K562 (cell line): ENCODE measurements around the gene S100A3. TPM values are rescaled to one million over a fixed set of nuclear protein-coding genes. Genes with fewer than 3 reads are reported as not detected.

Source experiments
- FOS ChIP-seq: IDR thresholded peaks from 3 replicates; pipeline ENCODE4 v1.6.1; 2011; ENCODE audit not compliant: insufficient read length; ENCODE audit errors: extremely low read depth
- KAT7 ChIP-seq: sonication (generic); formaldehyde crosslinking; IDR thresholded peaks from 2 replicates; pipeline ENCODE4 v1.8.0; 2022; ENCODE audit warnings: missing genetic modification reagents, mild to moderate bottlenecking, borderline replicate concordance
- KAT8 ChIP-seq: fragments of 450-650 bp; IDR thresholded peaks from 2 replicates; pipeline ENCODE4 v1.6.1; 2016; ENCODE audit warnings: low read depth, mild to moderate bottlenecking
- LCOR ChIP-seq: sonication (generic); formaldehyde crosslinking; IDR thresholded peaks from 2 replicates; pipeline ENCODE4 v1.8.0; 2022; ENCODE audit warnings: mild to moderate bottlenecking, missing genetic modification reagents
- NCOA1 ChIP-seq: fragments of 450-650 bp; IDR thresholded peaks from 2 replicates; pipeline ENCODE4 v1.6.1; 2016; ENCODE audit warnings: low read depth
- NR2C2 ChIP-seq, 2 experiments: fragments of 200-800 bp in 1 of 2; sonication (Bioruptor generic) in 1 of 2; sonication (generic) in 1 of 2; formaldehyde crosslinking in 1 of 2; IDR thresholded peaks; 2 replicates each; pipeline versions ENCODE4 v1.6.1 to v1.8.0; 2016 to 2022; ENCODE audit warnings: mild to moderate bottlenecking in 1 of 2, missing compliant biosample characterization in 1 of 2, missing genetic modification characterization in 1 of 2, missing genetic modification reagents in 1 of 2
- PATZ1 ChIP-seq: fragments of 250-450 bp; sonication (Bioruptor Pico); IDR thresholded peaks from 2 replicates; pipeline ENCODE4 v1.5.0; 2020; ENCODE audit warnings: mild to moderate bottlenecking, borderline replicate concordance
- RFX1 ChIP-seq: fragments of 450-650 bp; IDR thresholded peaks from 2 replicates; pipeline ENCODE4 v1.6.1; 2016; ENCODE audit warnings: mild to moderate bottlenecking, moderate library complexity
- TAL1 ChIP-seq: fragments of 450-650 bp; IDR thresholded peaks from 2 replicates; pipeline ENCODE4 v1.6.1; 2016; ENCODE audit warnings: mild to moderate bottlenecking
- TFAM ChIP-seq: fragments of 250-450 bp; sonication (Bioruptor Pico); conservative IDR thresholded peaks from 2 replicates; pipeline ENCODE4 v1.5.0; 2021; ENCODE audit warnings: mild to moderate bottlenecking, moderate library complexity
- TFAP4 ChIP-seq: sonication (generic); formaldehyde crosslinking; IDR thresholded peaks from 2 replicates; pipeline ENCODE4 v1.8.0; 2022; ENCODE audit warnings: missing genetic modification reagents, mild to moderate bottlenecking, moderate library complexity, borderline replicate concordance
- XRCC5 ChIP-seq: fragments of 200-400 bp; formaldehyde crosslinking; IDR thresholded peaks from 2 replicates; pipeline ENCODE4 v1.6.1; 2017; ENCODE audit warnings: low read depth, mild to moderate bottlenecking, low read length
- ZNF324 ChIP-seq: fragments of 250-450 bp; sonication (Bioruptor Pico); IDR thresholded peaks from 2 replicates; pipeline ENCODE4 v1.4.0; 2020; ENCODE audit warnings: mild to moderate bottlenecking
- ZNF707 ChIP-seq: fragments of 250-450 bp; sonication (Bioruptor Pico); conservative IDR thresholded peaks from 2 replicates; pipeline ENCODE4 v1.8.0; 2022; ENCODE audit warnings: inconsistent platforms, mild to moderate bottlenecking, moderate library complexity
- polyA plus RNA-seq, 8 experiments: library from polyadenylated mRNA; depleted of rRNA in 4 of 8; stranded (reverse) in 5 of 8; unstranded in 3 of 8; fragments of >200 nt; fragmentation: Nextera tagmentation in 2 of 8; fragmentation: Illumina TruSeq in 1 of 8; extraction: Ambion mirVana in 2 of 8; extraction: Trizol in 1 of 8; gene quantifications; 2 replicates each; pipeline versions ENCODE4 v1.2.1 to v1.2.3, GENCODE V29; 2011 to 2014; ENCODE audit warnings: inconsistent platforms in 1 of 8, missing spikeins in 1 of 8
- total RNA-seq, 7 experiments: library from RNA; depleted of rRNA in 6 of 7; stranded (reverse); fragments of >200 nt in 6 of 7; fragmentation: Illumina TruSeq in 2 of 7; extraction: Trizol in 2 of 7; gene quantifications; 2 replicates each; pipeline versions ENCODE4 v1.2.1 to v1.2.3, GENCODE V29; 2011 to 2021; ENCODE audit warnings: low replicate concordance in 1 of 7
- TF ChIP-seq, protein P1 (sequence below): fragments of 250-450 bp; sonication (Bioruptor Pico); IDR thresholded peaks from 2 replicates; pipeline ENCODE4 v1.9.0; 2021; ENCODE audit warnings: mild to moderate bottlenecking
- TF ChIP-seq, protein P2 (sequence below): sonication (generic); formaldehyde crosslinking; IDR thresholded peaks from 2 replicates; pipeline ENCODE4 v1.8.0; 2022; ENCODE audit warnings: missing genetic modification reagents, mild to moderate bottlenecking, borderline replicate concordance

Gene S100A3
- total and polyA plus RNA-seq, 9 of the 15 experiments (the other 6 are each of a cell fraction or from before 2014, with no cell fraction given): 0.08 to 1.7 (median 0.18) TPM; not detected in 4

DNA sequence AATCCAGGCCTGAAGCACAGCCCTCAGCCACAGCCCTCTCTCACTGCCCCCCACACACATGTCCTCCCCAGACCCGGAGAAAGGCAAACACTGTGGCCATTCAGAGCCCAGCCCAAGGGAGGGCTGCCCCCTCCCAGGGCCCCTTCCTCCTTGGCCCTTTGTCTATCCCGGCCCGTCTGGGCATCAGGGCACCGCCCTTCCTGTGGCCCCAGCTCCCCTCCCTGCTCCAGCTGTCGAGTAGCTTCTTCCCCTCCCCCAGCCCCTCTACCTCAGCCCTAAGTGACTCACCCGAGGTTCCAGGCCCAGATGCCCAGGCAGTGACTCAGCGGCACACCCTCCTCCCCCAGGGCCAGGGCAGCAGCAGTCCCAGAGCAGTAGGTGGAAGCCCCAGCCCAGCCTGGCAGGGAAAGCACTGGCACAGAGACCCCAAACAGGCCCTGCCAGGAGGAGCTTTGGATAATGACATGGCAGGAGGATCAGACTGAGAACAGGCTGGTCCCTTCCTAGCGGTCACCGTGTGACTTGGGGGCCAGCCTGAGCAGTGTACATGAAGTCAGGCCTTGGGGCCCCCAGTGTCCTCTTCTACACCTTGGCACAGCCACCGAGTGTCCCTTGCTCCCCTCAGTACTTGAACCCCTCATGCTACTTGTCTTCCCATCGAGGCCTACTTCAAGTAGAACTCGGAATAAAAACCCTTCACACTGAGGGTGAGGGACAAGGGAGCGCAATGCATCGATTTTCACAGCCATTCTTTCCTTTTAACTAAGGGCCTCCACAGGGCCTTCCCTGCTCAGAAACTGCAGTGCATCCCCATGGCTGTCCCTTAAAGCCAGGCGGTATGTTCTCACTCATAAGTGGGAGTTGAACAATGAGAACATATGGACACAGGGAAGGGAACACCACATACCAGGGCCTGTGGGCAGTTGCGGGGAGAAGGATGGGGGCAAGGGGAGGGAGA is 17.6 kb upstream of the S100A3 start (continued):
- TF ChIP-seq XRCC5 (peak; percentile 43; the same call in 1 of the 2 replicates), TFAP4 (CRISPR knock-in tag) (peak; percentile 99), ZNF707 (CRISPR knock-in tag) (no peak), RFX1 (no peak), TFAM (CRISPR knock-in tag) (no peak), NR2C2 (CRISPR knock-in tag; IDR thresholded peaks at IDR 0.05) (no peak), NR2C2 (tag; IDR thresholded peaks at IDR 0.05) (peak; percentile 12; the same call in 1 of the 2 replicates), KAT8 (no peak), NCOA1 (peak; percentile 48; the same call in 1 of the 2 replicates), LCOR (CRISPR knock-in tag) (peak; percentile 85), TAL1 (peak; percentile 33; the same call in 1 of the 2 replicates), KAT7 (CRISPR knock-in tag) (no peak), ZNF324 (CRISPR knock-in tag) (no peak), PATZ1 (CRISPR knock-in tag) (no peak), FOS (peak; percentile 79)
- TF ChIP-seq, protein P1, sequence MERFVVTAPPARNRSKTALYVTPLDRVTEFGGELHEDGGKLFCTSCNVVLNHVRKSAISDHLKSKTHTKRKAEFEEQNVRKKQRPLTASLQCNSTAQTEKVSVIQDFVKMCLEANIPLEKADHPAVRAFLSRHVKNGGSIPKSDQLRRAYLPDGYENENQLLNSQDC: no peak
- TF ChIP-seq, protein P2, sequence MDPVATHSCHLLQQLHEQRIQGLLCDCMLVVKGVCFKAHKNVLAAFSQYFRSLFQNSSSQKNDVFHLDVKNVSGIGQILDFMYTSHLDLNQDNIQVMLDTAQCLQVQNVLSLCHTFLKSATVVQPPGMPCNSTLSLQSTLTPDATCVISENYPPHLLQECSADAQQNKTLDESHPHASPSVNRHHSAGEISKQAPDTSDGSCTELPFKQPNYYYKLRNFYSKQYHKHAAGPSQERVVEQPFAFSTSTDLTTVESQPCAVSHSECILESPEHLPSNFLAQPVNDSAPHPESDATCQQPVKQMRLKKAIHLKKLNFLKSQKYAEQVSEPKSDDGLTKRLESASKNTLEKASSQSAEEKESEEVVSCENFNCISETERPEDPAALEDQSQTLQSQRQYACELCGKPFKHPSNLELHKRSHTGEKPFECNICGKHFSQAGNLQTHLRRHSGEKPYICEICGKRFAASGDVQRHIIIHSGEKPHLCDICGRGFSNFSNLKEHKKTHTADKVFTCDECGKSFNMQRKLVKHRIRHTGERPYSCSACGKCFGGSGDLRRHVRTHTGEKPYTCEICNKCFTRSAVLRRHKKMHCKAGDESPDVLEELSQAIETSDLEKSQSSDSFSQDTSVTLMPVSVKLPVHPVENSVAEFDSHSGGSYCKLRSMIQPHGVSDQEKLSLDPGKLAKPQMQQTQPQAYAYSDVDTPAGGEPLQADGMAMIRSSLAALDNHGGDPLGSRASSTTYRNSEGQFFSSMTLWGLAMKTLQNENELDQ: no peak
